HepG2 (cell line): ENCODE data around the gene BAHCC1. TPM values are rescaled to one million over a fixed set of nuclear protein-coding genes. Genes with fewer than 3 reads are reported as not detected.

Experiments used
- ATAC-seq: fragments of 200-7000 bp; cut with Tn5 transposase; 3 replicates; pipeline ENCODE4 v1.9.1; 2020; ENCODE audit warnings: mild to moderate bottlenecking, moderate library complexity
- BruUV-seq: library from RNA; stranded (reverse); fragments of 400-500 nt; replicated peaks from 2 replicates; lab custom pipeline; 2021; lab: Mats Ljungman, UMichigan
- CTCF ChIA-PET: fragments of 300-600 bp; formaldehyde crosslinking; extraction: SDS; loops from one replicate; lab custom pipeline; 2021; ENCODE audit warnings: low total read pairs, inconsistent platforms, low intra/inter-chr PET ratio; lab: Yijun Ruan, JAX
- POLR2A ChIA-PET: fragments of 350-600 bp; sonication (Branson Sonifier 250); formaldehyde crosslinking; loops from one replicate; lab custom pipeline; 2020; ENCODE audit warnings: antibody characterized with exemption, inconsistent platforms; lab: Yijun Ruan, JAX
- DNase-seq: peaks from one replicate; pipeline ENCODE4 v3.0.0-alpha.2; 2015; ENCODE audit warnings: low spot score
- FAIRE-seq: peaks from 3 replicates; lab custom pipeline; 2011; peaks lifted over from hg19 to GRCh38; lab: Jason Lieb, UNC
- H2AFZ ChIP-seq: one replicate; pipeline ENCODE4 v1.6.1; 2011; ENCODE audit warnings: low read length, inconsistent platforms
- H3K27ac ChIP-seq: fragments of 300-600 bp; 3 replicates; pipeline ENCODE4 v1.8.0; 2011; ENCODE audit warnings: mixed run types, mild to moderate bottlenecking, mixed read lengths, low read length, inconsistent platforms; ENCODE audit not compliant: insufficient read depth; ENCODE audit errors: extremely low read length
- H3K27me3 ChIP-seq, 2 experiments: fragments of 200-600 bp in 1 of 2; 2 replicates in 1 of 2; 3 replicates in 1 of 2; pipeline versions ENCODE4 v1.6.0 to v1.8.0; 2011; ENCODE audit warnings: low read length in 2 of 2, mild to moderate bottlenecking in 2 of 2, moderate library complexity in 2 of 2, inconsistent platforms in 1 of 2; ENCODE audit not compliant: insufficient read depth in 2 of 2, control insufficient read depth in 1 of 2
- H3K36me3 ChIP-seq, 2 experiments: fragments of 200-600 bp in 1 of 2; replicated peaks in 1 of 2; 2 replicates in 1 of 2; 3 replicates in 1 of 2; pipeline versions ENCODE4 v1.5.1 to v1.8.0; 2011; ENCODE audit warnings: low read length in 2 of 2, inconsistent platforms in 1 of 2; ENCODE audit not compliant: insufficient read depth in 2 of 2, control insufficient read depth in 1 of 2
- H3K4me1 ChIP-seq: 2 replicates; pipeline ENCODE4 v1.5.1; 2012; ENCODE audit warnings: low read length, inconsistent platforms; ENCODE audit not compliant: insufficient read depth
- H3K4me2 ChIP-seq: 2 replicates; pipeline ENCODE4 v1.6.0; 2011; ENCODE audit warnings: low read depth, low read length, inconsistent platforms
- H3K4me3 ChIP-seq, 3 experiments: fragments of 200-600 bp in 1 of 3; sonication (generic), shearing (Covaris generic) in 1 of 3; replicated peaks in 1 of 3; 2 replicates each; pipeline ENCODE4 v1.5.1; 2011 to 2016; ENCODE audit warnings: low read length in 3 of 3, inconsistent platforms in 2 of 3, low read depth in 2 of 3, mild to moderate bottlenecking in 2 of 3, control low read depth in 1 of 3, mixed read lengths in 1 of 3; ENCODE audit not compliant: insufficient read depth in 1 of 3
- H3K79me2 ChIP-seq: one replicate; pipeline ENCODE4 v1.6.1; 2011; ENCODE audit warnings: low read length, inconsistent platforms; ENCODE audit not compliant: insufficient read depth
- H3K9ac ChIP-seq: 2 replicates; pipeline ENCODE4 v1.6.0; 2011; ENCODE audit warnings: mild to moderate bottlenecking, low read depth, low read length, inconsistent platforms; ENCODE audit not compliant: insufficient read depth
- H3K9me3 ChIP-seq: 2 replicates; pipeline ENCODE4 v1.5.1; 2012; ENCODE audit warnings: mild to moderate bottlenecking, low read length
- H4K20me1 ChIP-seq: 2 replicates; pipeline ENCODE4 v1.6.0; 2011; ENCODE audit warnings: inconsistent platforms, mild to moderate bottlenecking, low read length, moderate library complexity; ENCODE audit not compliant: insufficient read depth
- CENPX ChIP-seq: sonication (generic); formaldehyde crosslinking; IDR thresholded peaks from 2 replicates; pipeline ENCODE4 v1.9.0; 2021; ENCODE audit warnings: mild to moderate bottlenecking, missing genetic modification reagents, moderate library complexity
- CREB1 ChIP-seq, 2 experiments: fragments of 450-650 bp in 1 of 2; IDR thresholded peaks; 2 replicates each; pipeline ENCODE4 v1.6.1; 2016 to 2017; ENCODE audit warnings: control low read depth in 1 of 2, mild to moderate bottlenecking in 1 of 2, missing compliant biosample characterization in 1 of 2, missing genetic modification characterization in 1 of 2
- FLYWCH1 ChIP-seq: sonication (generic); formaldehyde crosslinking; IDR thresholded peaks from 2 replicates; pipeline ENCODE4 v1.8.1; 2023; ENCODE audit warnings: mild to moderate bottlenecking, missing genetic modification reagents
- HDAC1 ChIP-seq: sonication (generic); formaldehyde crosslinking; IDR thresholded peaks from 2 replicates; pipeline ENCODE4 v1.5.1; 2020; ENCODE audit warnings: mild to moderate bottlenecking, missing genetic modification reagents
- HNRNPL ChIP-seq: fragments of 200-400 bp; formaldehyde crosslinking; IDR thresholded peaks from 2 replicates; pipeline ENCODE4 v1.6.1; 2017; ENCODE audit warnings: mild to moderate bottlenecking, low read depth, low read length
- ISX ChIP-seq: sonication (generic); formaldehyde crosslinking; conservative IDR thresholded peaks from 2 replicates; pipeline ENCODE4 v1.5.0; 2020; ENCODE audit warnings: missing genetic modification reagents
- KLF15 ChIP-seq: sonication (generic); formaldehyde crosslinking; IDR thresholded peaks from 2 replicates; pipeline ENCODE4 v1.8.1; 2023; ENCODE audit warnings: borderline replicate concordance, mild to moderate bottlenecking, inconsistent platforms, missing genetic modification reagents, mixed read lengths
- REL ChIP-seq: sonication (generic); formaldehyde crosslinking; conservative IDR thresholded peaks from 2 replicates; pipeline ENCODE4 v1.8.0; 2022; ENCODE audit warnings: mild to moderate bottlenecking, missing genetic modification reagents, moderate library complexity
- RXRB ChIP-seq: IDR thresholded peaks from 2 replicates; pipeline ENCODE4 v1.6.1; 2016; ENCODE audit warnings: borderline replicate concordance, missing genetic modification reagents, missing compliant biosample characterization
- TMF1 ChIP-seq: sonication (generic); formaldehyde crosslinking; IDR thresholded peaks from 2 replicates; pipeline ENCODE4 v1.8.1; 2022; ENCODE audit warnings: low read depth, missing genetic modification reagents
- ZFY ChIP-seq: sonication (generic); formaldehyde crosslinking; IDR thresholded peaks from 2 replicates; pipeline ENCODE4 v1.4.0; 2020; ENCODE audit warnings: missing genetic modification reagents
- ZNF3 ChIP-seq: IDR thresholded peaks from 2 replicates; pipeline ENCODE4 v1.7.0; 2017; ENCODE audit warnings: inconsistent platforms
- ZNF510 ChIP-seq: sonication (generic); formaldehyde crosslinking; IDR thresholded peaks from 2 replicates; pipeline ENCODE4 v1.4.0; 2020; ENCODE audit warnings: low read depth, mild to moderate bottlenecking, missing genetic modification reagents
- ZNF562 ChIP-seq: sonication (generic); formaldehyde crosslinking; IDR thresholded peaks from 2 replicates; pipeline ENCODE4 v1.8.0; 2022; ENCODE audit warnings: missing genetic modification reagents, borderline replicate concordance
- ZSCAN21 ChIP-seq: sonication (generic); formaldehyde crosslinking; IDR thresholded peaks from 2 replicates; pipeline ENCODE4 v1.8.0; 2022; ENCODE audit warnings: mild to moderate bottlenecking, missing genetic modification reagents, moderate library complexity, borderline replicate concordance
- WGBS: methylation state at CpG from one replicate; pipeline ENCODE4 v1.1.6; 2017; ENCODE audit warnings: low lambda C conversion rate; 5-methylcytosine and 5-hydroxymethylcytosine counted together
- in situ Hi-C: cut with HindIII; loops from 2 replicates; pipeline ENCODE4 v1.10.0; 2017; ENCODE audit warnings: low pct_unique_long_range_greater_than_20kb; ENCODE audit not compliant: extremely low pct_ligation_motif_present
- intact Hi-C: fragments of 100-400 bp; cut with micrococcal nuclease; formaldehyde crosslinking; loops from one replicate; pipeline ENCODE4 v1.10.0; 2022; ENCODE audit not compliant: unreplicated experiment
- polyA plus RNA-seq, 8 experiments: library from polyadenylated mRNA; depleted of rRNA in 3 of 8; stranded (reverse) in 7 of 8; unstranded in 1 of 8; fragments of >200 nt; fragmentation: Illumina TruSeq in 4 of 8; extraction: Trizol in 4 of 8; gene quantifications; 2 replicates each; pipeline versions ENCODE4 v1.2.1 to v1.2.3, GENCODE V29; 2011 to 2016; ENCODE audit warnings: low read depth in 4 of 8, missing spikeins in 1 of 8, mixed read lengths in 1 of 8; ENCODE audit not compliant: insufficient read depth in 1 of 8
- total RNA-seq, 5 experiments: library from RNA; depleted of rRNA; stranded (reverse); fragments of >200 nt; fragmentation: Illumina TruSeq; extraction: Trizol; gene quantifications; 2 replicates each; pipeline ENCODE4 v1.2.3, GENCODE V29; 2016; ENCODE audit warnings: low read depth in 1 of 5
- TF ChIP-seq, protein P1 (sequence below): sonication (generic); formaldehyde crosslinking; conservative IDR thresholded peaks from 2 replicates; pipeline ENCODE4 v1.5.0; 2020; ENCODE audit warnings: missing genetic modification reagents
- TF ChIP-seq, protein P2 (sequence below): sonication (generic); formaldehyde crosslinking; IDR thresholded peaks from 2 replicates; pipeline ENCODE4 v1.4.0; 2020; ENCODE audit warnings: low read depth, mild to moderate bottlenecking, missing genetic modification reagents

Gene BAHCC1
- total and polyA plus RNA-seq, 2 of the 13 experiments (the other 11 are each of a cell fraction or from before 2014, with no cell fraction given): 1.4 to 1.7 TPM

- DNase-seq: no peak
- no peak for ATAC-seq
- Histone ChIP-seq H3K79me2 (no peaks in the 10 kb centered on the region), H3K4me3 (no peak overlapping the region), H3K9me3 (no peaks in the 10 kb centered on the region), H3K4me1 (no peaks in the 10 kb centered on the region), H2AFZ (no peak overlapping the region), H4K20me1 (no peaks in the 10 kb centered on the region), H3K27me3 (no peaks in the 10 kb centered on the region), H3K4me2 (no peak overlapping the region), H3K36me3 (no peaks in the 10 kb centered on the region), H3K27ac (no peak overlapping the region), H3K9ac (no peak overlapping the region)
- POLR2A ChIA-PET: no interaction called here
- FAIRE-seq: no peak
- CTCF ChIA-PET: interaction anchor here (0.6 kb wide), 1 partner anchor 905 kb away, joined by 3 read pairs; no protein-coding TSS in a partner anchor
- 66% methylated on average over 14 of the region's 24 CpGs for WGBS
- no TSS peak for BruUV-seq
- TF ChIP-seq CREB1 (IDR thresholded peaks at IDR 0.05) (no peak), CREB1 (CRISPR knock-in tag; IDR thresholded peaks at IDR 0.05) (no peak), ZNF3 (CRISPR knock-in tag) (no peak), HDAC1 (CRISPR knock-in tag) (no peak), ZSCAN21 (CRISPR knock-in tag) (no peak), REL (CRISPR knock-in tag) (no peak), FLYWCH1 (CRISPR knock-in tag) (no peak), ZNF562 (CRISPR knock-in tag) (no peak), RXRB (no peak), KLF15 (no peak), HNRNPL (no peak), ISX (CRISPR knock-in tag) (no peak), ZNF510 (CRISPR knock-in tag) (no peak), ZFY (no peak), TMF1 (CRISPR knock-in tag) (no peak), CENPX (no peak)
- TF ChIP-seq, protein P1, sequence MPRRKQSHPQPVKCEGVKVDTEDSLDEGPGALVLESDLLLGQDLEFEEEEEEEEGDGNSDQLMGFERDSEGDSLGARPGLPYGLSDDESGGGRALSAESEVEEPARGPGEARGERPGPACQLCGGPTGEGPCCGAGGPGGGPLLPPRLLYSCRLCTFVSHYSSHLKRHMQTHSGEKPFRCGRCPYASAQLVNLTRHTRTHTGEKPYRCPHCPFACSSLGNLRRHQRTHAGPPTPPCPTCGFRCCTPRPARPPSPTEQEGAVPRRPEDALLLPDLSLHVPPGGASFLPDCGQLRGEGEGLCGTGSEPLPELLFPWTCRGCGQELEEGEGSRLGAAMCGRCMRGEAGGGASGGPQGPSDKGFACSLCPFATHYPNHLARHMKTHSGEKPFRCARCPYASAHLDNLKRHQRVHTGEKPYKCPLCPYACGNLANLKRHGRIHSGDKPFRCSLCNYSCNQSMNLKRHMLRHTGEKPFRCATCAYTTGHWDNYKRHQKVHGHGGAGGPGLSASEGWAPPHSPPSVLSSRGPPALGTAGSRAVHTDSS (CRISPR knock-in tag): no peak
- TF ChIP-seq, protein P2, sequence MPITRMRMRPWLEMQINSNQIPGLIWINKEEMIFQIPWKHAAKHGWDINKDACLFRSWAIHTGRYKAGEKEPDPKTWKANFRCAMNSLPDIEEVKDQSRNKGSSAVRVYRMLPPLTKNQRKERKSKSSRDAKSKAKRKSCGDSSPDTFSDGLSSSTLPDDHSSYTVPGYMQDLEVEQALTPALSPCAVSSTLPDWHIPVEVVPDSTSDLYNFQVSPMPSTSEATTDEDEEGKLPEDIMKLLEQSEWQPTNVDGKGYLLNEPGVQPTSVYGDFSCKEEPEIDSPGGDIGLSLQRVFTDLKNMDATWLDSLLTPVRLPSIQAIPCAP (CRISPR knock-in tag): no peak
- in situ Hi-C loops (no loop called here), intact Hi-C loops (no loop called here)
Measured at GRCh38 chr17:81433656-81434055, 38.4 kb downstream of the BAHCC1 start.
